ENCODE results near the gene PFKFB1. TPM values are rescaled to one million over a fixed set of nuclear protein-coding genes. Genes with fewer than 3 reads are reported as not detected.

Gene PFKFB1
- total RNA-seq, 1 donor: not detected

- H3K4me1 ChIP-seq (ENCODE audit: insufficient read depth, low read length): no peaks in the 10 kb centered on the region
- H3K9me3 ChIP-seq (ENCODE audit: low read depth, low read length): no peaks in the 10 kb centered on the region
- H3K4me2 ChIP-seq (ENCODE audit: insufficient read depth, low read length): no peak overlapping the region
- H3K27ac ChIP-seq (ENCODE audit: low read depth, low read length): no peak overlapping the region
- no peak for TF ChIP-seq CTCF (IDR thresholded peaks at IDR 0.05; ENCODE audit: extremely low read depth, low read depth, low read length)
- H3K4me3 ChIP-seq (ENCODE audit: insufficient read depth, low read length): no peak overlapping the region
- H4K20me1 ChIP-seq (ENCODE audit: insufficient read depth, low read length): no peaks in the 10 kb centered on the region
- DNase-seq (ENCODE audit: insufficient read length, low spot score, missing footprints): no peak
- no peaks in the 10 kb centered on the region for H3K27me3 ChIP-seq (ENCODE audit: insufficient read depth, low read length)
- H3K36me3 ChIP-seq (ENCODE audit: insufficient read depth, low read length): no peaks in the 10 kb centered on the region
- H2AFZ ChIP-seq (ENCODE audit: low read length): no peak overlapping the region
- H3K79me2 ChIP-seq (ENCODE audit: insufficient read depth, low read length): no peaks in the 10 kb centered on the region
These were observed 29.1 kb downstream of the PFKFB1 start for GRCh38 chrX:54964766-54965497.

GRCh38 chrX:54961750-54962149, 32.2 kb downstream of the PFKFB1 start:
- Histone ChIP-seq H3K79me2 (ENCODE audit: insufficient read depth, low read length) (no peaks in the 10 kb centered on the region), H3K4me2 (ENCODE audit: insufficient read depth, low read length) (no peak overlapping the region), H2AFZ (ENCODE audit: low read length) (no peak overlapping the region), H3K9me3 (ENCODE audit: low read depth, low read length) (no peaks in the 10 kb centered on the region), H3K27me3 (ENCODE audit: insufficient read depth, low read length) (no peaks in the 10 kb centered on the region), H4K20me1 (ENCODE audit: insufficient read depth, low read length) (no peaks in the 10 kb centered on the region), H3K4me3 (ENCODE audit: insufficient read depth, low read length) (no peak overlapping the region), H3K4me1 (ENCODE audit: insufficient read depth, low read length) (no peaks in the 10 kb centered on the region), H3K27ac (ENCODE audit: low read depth, low read length) (no peak overlapping the region), H3K36me3 (ENCODE audit: insufficient read depth, low read length) (no peaks in the 10 kb centered on the region)
- no peak for DNase-seq (ENCODE audit: insufficient read length, low spot score, missing footprints)
- no peak for TF ChIP-seq CTCF (IDR thresholded peaks at IDR 0.05; ENCODE audit: extremely low read depth, low read depth, low read length)

GRCh38 chrX:54950730-54951375, 43.1 kb downstream of the PFKFB1 start:
- no peak for TF ChIP-seq CTCF (IDR thresholded peaks at IDR 0.05; ENCODE audit: extremely low read depth, low read depth, low read length)
- Histone ChIP-seq H3K9me3 (ENCODE audit: low read depth, low read length) (no peaks in the 10 kb centered on the region), H3K27ac (ENCODE audit: low read depth, low read length) (no peak overlapping the region), H3K27me3 (ENCODE audit: insufficient read depth, low read length) (peaks cover 5% of the 10 kb centered on the region), H3K79me2 (ENCODE audit: insufficient read depth, low read length) (no peaks in the 10 kb centered on the region), H3K4me1 (ENCODE audit: insufficient read depth, low read length) (no peaks in the 10 kb centered on the region), H3K4me3 (ENCODE audit: insufficient read depth, low read length) (no peak overlapping the region), H4K20me1 (ENCODE audit: insufficient read depth, low read length) (no peaks in the 10 kb centered on the region), H3K4me2 (ENCODE audit: insufficient read depth, low read length) (no peak overlapping the region), H3K36me3 (ENCODE audit: insufficient read depth, low read length) (no peaks in the 10 kb centered on the region), H2AFZ (ENCODE audit: low read length) (no peak overlapping the region)
- DNase-seq (ENCODE audit: insufficient read length, low spot score, missing footprints): no peak

- DNase-seq (ENCODE audit: insufficient read length, low spot score, missing footprints): no peak
- H3K4me3 ChIP-seq (ENCODE audit: insufficient read depth, low read length): no peak overlapping the region
- TF ChIP-seq CTCF (IDR thresholded peaks at IDR 0.05; ENCODE audit: extremely low read depth, low read depth, low read length): no peak
- H3K79me2 ChIP-seq (ENCODE audit: insufficient read depth, low read length): no peaks in the 10 kb centered on the region
- no peaks in the 10 kb centered on the region for H4K20me1 ChIP-seq (ENCODE audit: insufficient read depth, low read length)
- no peak overlapping the region for H2AFZ ChIP-seq (ENCODE audit: low read length)
- H3K9me3 ChIP-seq (ENCODE audit: low read depth, low read length): no peaks in the 10 kb centered on the region
- no peak overlapping the region for H3K4me2 ChIP-seq (ENCODE audit: insufficient read depth, low read length)
- no peaks in the 10 kb centered on the region for H3K4me1 ChIP-seq (ENCODE audit: insufficient read depth, low read length)
- H3K27me3 ChIP-seq (ENCODE audit: insufficient read depth, low read length): no peaks in the 10 kb centered on the region
- no peak overlapping the region for H3K27ac ChIP-seq (ENCODE audit: low read depth, low read length)
- H3K36me3 ChIP-seq (ENCODE audit: insufficient read depth, low read length): no peaks in the 10 kb centered on the region
These were observed 48.8 kb downstream of the PFKFB1 start for GRCh38 chrX:54945224-54945623.
